ENCODE measurements around the gene SPP1. TPM values are rescaled to one million over a fixed set of nuclear protein-coding genes. Genes with fewer than 3 reads are reported as not detected.

SPP1 gene
- total RNA-seq, 1 donor from 2014 or later, result 14.2 TPM

DNA sequence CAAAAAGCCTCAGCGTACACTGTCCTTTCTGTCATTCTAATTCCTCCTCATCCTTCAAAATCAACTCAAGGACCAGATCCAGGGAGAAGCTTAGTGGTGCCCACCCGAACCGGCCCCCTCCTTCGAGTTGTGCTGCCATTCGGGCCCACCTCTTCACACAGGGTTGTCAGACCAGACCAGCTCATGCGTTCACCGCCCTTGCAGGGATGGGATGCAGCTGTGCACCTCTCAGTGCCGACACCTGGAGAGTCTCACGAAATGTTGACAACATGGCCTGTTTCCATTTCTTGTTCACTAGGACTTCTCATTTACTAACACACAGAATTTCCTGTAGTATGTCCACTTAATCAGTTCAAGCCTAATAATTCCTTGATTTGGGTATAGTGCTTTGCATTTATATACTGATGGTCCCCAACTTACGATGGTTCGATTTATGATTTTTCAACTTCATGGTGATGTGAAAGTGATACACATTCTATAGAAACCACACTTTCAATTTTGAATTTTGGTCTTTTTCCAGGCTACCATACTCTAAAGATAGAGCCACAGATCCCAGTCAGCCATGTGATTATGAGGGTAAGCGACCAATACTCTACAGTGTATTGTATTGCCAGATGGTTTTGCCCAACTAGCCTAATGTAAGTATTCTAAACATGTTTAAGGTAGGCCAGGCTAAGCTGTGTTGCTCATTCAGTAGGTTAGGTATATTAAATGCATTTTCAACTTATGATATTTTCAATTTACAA is 55.2 kb downstream of the SPP1 start:
- TF ChIP-seq, protein P1, sequence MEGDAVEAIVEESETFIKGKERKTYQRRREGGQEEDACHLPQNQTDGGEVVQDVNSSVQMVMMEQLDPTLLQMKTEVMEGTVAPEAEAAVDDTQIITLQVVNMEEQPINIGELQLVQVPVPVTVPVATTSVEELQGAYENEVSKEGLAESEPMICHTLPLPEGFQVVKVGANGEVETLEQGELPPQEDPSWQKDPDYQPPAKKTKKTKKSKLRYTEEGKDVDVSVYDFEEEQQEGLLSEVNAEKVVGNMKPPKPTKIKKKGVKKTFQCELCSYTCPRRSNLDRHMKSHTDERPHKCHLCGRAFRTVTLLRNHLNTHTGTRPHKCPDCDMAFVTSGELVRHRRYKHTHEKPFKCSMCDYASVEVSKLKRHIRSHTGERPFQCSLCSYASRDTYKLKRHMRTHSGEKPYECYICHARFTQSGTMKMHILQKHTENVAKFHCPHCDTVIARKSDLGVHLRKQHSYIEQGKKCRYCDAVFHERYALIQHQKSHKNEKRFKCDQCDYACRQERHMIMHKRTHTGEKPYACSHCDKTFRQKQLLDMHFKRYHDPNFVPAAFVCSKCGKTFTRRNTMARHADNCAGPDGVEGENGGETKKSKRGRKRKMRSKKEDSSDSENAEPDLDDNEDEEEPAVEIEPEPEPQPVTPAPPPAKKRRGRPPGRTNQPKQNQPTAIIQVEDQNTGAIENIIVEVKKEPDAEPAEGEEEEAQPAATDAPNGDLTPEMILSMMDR (conservative IDR thresholded peaks at IDR 0.05), result no peak
- peaks cover 4% of the 10 kb centered on the region for H3K4me1 Mint-ChIP-seq
- peaks cover 33% of the 10 kb centered on the region for H3K36me3 Mint-ChIP-seq (ENCODE audit: low read depth)
- peaks cover 6% of the 10 kb centered on the region for H3K9me3 Mint-ChIP-seq
- H3K27me3 Mint-ChIP-seq (ENCODE audit: low read depth), result no peaks in the 10 kb centered on the region
- H3K4me3 Mint-ChIP-seq, result no peak overlapping the region
- H3K27ac Mint-ChIP-seq (ENCODE audit: unreplicated experiment), result peak overlapping the region; percentile 65
- no peak for DNase-seq (ENCODE audit: low read depth, low spot score)

Other genes with a start within 250 kb of the SPP1 start
- gene IBSP, start 176.2 kb upstream of the SPP1 start, total RNA-seq, result not detected in 2 replicates
- gene MEPE, start 142.7 kb upstream of the SPP1 start, total RNA-seq, result not detected in 2 replicates
- gene PKD2, start 31.9 kb downstream of the SPP1 start, total RNA-seq, result 37.3 and 37.9 TPM in 2 replicates
- 5.1 and 5.3 TPM in 2 replicates for gene ABCG2, start 182.9 kb downstream of the SPP1 start, total RNA-seq

Data from neural crest cell (in vitro differentiated cells).